SK-N-DZ (cell line): ENCODE data around the gene MSANTD7. TPM values are rescaled to one million over a fixed set of nuclear protein-coding genes. Genes with fewer than 3 reads are reported as not detected.
"Not testable (repeated sequence)": the region's sequence is repeated elsewhere in the genome, so short reads cannot be mapped to it uniquely, and the experiment has no call there.

ENCODE experiments used
- DNase-seq: peaks from one replicate; pipeline ENCODE4 v3.0.0-alpha.2; 2015; ENCODE audit warnings: low spot score
- polyA plus RNA-seq, 2 experiments: library from polyadenylated mRNA; depleted of rRNA; stranded (reverse); fragments of >200 nt; gene quantifications; 2 replicates each; pipeline ENCODE4 v1.2.3, GENCODE V29; 2014

Gene MSANTD7, protein sequence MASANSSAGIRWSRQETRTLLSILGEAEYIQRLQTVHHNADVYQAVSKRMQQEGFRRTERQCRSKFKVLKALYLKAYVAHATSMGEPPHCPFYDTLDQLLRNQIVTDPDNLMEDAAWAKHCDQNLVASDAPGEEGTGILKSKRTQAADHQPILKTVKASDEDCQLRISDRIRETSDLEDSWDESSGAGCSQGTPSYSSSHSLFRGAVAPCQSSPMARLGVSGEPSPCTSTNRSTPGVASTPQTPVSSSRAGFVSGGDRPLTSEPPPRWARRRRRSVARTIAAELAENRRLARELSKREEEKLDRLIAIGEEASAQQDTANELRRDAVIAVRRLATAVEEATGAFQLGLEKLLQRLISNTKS
- polyA plus RNA-seq (2014; cell fraction: cytosol; rRNA removed): 13.6 and 18.5 TPM in 2 replicates
- 10.4 and 10.7 TPM in 2 replicates for polyA plus RNA-seq (2014; cell fraction: nucleus; rRNA removed)

DNA sequence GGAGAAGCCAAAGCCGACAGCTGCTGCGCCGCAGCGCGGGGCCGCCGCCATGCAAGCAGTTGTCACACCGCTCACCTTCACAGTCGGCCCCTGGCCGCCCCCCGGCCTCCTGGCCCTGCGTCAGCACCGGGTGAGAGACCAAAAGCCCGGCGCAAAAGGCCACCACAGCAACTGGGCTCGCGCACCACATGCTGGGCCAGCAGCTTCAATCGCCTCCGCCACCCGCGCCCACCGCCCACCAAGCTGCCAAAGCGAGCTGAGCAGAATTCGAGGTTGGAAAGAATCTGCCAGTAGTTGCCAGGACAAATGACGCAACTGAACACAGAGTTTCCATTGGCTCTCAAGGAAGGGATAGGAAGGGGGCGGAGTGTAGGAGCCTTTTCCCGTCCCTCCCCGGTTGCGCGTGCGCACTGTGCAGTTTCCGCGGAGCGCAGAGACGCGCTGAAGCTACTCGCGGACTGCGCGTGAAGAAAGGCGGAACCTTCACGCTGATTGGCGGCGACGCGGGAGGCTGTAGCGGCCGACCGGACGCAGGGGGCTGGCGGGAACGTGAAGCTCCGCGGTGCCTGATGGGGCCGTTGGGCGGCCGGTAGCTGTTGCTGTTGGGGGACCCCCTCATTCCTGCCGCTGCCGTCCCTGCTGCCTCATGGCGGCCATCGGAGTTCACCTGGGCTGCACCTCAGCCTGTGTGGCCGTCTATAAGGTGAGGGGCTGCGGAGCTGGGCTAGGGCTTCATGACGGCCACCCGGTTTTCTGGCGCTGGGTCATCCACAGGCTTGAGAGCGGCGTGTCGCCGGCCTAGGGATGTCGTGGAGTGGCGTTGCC is at the start of gene MSANTD7, which contains the start of the genes CDNF and HSPA14:
Gene MSANTD7, plus strand, starts transcription at position 550 of the 825 bp plus-strand sequence. CDS start 3,979 bp downstream, outside the sequence.
Gene CDNF, minus strand, starts transcription at position 281 of the 825 bp plus-strand sequence. Its CDS starts 91 bp downstream, at position 190.
Gene HSPA14, plus strand, starts transcription at position 550 of the 825 bp plus-strand sequence. Its CDS starts 97 bp downstream, at position 647.
- DNase-seq: peak; percentile 98

DNA sequence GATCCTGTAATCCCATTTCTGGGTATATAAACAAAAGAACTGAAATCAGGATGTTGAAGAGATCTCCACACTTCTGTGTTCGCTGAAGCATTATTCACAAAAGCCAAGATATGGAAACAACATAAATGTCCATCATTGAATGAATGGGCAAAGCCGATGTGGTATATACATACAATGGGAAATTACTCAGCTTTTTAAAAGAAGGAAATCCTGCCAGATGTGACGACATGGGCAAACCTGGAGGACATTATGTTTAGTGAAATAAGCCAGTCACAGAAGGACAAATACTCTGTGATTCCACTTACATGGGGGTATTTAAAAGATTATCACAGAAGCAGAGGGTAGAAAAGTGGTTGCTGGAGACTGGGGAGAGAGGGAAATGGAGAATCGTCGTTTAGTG is 39.5 kb upstream of the MSANTD7 start:
- DNase-seq: no peak

DNA sequence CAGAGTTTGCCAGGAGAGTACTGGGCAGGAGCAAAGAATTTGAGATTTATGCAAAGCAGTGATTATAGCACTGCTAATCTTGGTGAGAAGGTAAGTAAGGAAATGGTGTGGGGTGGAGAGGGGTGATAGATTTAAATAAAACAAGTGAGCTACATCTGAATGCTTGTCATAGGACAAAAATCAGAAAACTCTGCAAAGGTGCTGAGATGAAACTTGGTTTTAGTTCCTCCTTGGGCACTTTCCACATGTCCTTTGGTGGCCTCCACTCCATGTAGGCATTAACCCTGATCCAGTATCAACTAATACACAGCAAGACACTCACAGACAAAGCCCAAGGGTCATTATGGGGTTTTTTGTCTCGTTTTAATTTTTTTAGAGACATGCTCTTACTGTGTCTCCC is 37.7 kb upstream of the MSANTD7 start:
- DNase-seq: no peak

DNA sequence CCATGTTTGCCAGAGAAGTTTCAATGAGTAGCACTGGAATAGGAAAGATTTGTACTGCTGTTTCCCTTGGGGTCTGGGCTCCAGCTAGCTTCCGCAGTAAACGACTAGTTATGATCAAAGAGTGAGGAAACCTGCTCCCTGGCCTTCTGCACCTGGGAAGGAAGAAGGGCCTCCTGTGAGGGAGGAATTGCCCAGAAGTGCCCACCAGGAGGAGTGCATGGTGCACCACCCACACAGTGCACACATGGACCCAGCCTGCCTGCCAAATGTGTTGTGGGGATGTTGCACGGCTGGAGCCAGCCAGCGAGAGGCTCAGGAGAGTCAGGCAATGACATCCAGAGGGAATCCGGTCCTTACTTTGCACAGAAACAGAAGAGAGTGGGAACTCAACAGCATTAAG is 36.4 kb upstream of the MSANTD7 start:
- DNase-seq: peak; percentile 14

DNA sequence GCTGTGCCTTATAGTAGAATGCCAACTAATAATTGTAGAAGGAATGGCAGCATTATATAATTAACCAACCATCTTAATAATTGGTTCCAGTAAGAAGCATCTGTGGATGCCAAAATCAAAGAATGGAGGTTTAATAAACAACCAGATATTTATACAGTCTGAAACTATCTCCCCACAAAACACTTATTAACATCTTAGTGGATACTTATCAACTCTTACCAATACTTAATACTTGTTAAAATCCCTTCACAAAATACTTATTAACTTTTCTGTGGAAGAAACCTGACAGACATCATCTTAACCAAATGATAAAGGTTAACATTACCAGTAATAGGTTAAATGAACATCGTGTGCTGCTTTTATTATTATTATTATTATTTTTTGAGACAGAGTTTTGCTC is 34.3 kb upstream of the MSANTD7 start:
- DNase-seq: no peak

DNA sequence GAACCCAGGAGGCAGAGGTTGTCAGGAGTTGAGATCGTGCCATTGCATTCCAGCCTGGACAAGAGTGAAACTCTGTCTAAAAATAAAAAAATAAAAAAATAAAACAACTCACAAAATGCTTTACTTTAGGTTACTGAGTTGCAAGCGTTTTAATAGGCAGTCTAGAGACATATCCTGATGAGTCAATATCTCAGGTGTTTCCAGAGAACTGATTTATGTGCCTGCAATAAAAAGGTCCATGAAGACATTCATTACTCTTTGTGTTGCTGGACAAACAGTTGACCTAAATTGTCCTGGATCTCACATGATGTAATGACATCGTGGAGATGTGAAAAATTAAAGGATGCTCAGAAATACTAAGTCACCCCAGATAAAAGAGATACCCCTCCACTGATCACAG is 31.8 kb upstream of the MSANTD7 start:
- DNase-seq: no peak

DNA sequence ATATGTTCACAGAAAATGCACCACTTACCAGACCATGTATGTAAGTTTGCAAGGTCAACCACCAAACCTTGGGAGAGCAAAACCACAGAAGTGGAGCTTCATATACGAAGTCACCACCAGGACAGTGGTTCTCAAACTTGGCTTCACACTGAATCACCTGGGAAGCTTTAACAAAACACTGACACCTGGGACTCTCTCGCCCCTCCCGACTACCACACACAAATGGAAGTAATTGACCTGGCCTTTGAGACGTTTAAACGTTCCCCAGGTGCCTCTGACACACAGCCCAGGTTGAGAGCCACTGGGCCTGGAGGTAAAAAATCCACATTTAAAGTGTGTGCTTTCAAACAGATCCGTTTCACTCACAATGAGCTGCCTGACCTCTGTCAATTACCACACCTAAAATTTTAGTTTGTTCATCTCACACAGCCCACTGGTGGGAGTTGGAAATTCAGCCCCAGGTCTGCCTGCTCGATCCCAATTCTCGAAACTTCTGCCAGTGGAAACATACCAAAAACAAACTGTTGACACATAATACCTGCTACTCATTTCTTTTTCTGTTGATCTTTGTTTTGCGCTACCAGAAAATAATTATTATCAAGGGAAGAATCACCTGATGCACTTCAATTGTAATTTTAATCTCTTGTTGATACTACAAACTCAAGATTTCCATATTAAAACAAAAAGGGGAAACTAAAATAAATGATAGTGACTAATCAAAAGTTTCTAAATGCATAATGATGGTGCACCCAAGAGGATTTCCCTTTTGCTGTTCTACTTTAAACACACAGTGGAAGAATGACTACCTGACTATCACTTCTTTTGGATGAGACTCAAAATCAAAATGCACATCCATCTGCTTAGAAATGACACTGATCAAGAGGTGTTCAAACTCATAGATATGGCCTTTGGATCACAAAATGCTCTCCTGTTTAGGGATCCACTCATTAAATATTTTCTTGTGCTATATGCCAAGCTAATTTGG is 26.8 kb upstream of the MSANTD7 start:
- no peak for DNase-seq

DNA sequence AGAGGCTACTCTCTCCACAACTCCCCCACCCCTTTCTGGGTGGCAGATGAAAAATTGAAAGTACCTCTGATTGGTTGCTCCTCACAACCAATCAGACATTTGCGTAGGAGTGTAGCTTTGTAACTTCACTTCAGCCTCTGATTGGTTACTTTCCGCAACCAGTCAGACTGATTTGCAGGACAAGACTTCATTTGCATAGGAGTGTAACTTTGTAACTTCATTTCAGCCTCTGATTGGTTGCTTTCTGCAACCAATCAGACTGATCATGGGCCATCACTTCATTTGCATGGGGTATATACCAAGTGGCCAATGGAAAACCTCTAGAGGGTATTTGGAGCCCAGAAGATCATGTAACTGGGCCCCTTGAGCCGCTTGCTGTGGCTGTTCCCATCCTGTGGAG is 25.8 kb upstream of the MSANTD7 start:
- DNase-seq: no peak

DNA sequence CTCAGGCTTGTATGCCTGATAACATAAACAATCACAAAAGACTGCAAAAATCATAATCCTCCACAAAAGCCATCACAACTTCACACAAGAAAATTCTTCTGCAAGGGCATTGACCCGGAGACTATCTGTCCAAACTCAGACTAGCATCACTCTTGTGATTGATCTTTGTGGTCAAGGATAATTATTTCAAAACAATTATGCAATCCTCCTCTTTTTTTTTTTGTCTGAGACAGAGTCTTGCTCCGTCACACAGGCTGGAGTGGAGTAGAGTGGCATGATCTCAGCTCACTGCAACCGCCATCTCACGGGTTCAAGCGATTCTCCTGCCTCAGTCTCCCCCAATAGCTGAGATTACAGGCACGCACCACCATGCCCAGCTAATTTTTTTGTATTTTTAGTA is 22.4 kb upstream of the MSANTD7 start:
- no peak for DNase-seq

DNA sequence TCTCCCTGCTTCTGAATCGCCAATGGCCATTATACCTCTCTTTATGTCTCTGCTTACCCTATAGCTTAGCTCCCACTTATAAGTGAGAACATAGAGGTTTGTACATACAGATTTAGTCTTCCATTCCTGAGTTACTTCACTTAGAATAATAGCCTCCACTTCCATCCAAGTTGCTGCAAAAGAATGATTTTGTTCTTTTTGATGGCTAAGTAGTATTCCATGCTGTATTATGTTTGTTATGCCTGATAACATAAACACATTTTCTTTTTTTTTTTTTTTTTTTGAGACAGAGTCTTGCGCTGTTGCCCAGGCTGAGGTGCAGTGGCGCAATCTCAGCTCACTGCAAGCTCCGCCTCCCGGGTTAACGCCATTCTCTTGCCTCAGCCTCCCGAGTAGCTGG is 21.4 kb upstream of the MSANTD7 start:
- DNase-seq: not testable (repeated sequence)

DNA sequence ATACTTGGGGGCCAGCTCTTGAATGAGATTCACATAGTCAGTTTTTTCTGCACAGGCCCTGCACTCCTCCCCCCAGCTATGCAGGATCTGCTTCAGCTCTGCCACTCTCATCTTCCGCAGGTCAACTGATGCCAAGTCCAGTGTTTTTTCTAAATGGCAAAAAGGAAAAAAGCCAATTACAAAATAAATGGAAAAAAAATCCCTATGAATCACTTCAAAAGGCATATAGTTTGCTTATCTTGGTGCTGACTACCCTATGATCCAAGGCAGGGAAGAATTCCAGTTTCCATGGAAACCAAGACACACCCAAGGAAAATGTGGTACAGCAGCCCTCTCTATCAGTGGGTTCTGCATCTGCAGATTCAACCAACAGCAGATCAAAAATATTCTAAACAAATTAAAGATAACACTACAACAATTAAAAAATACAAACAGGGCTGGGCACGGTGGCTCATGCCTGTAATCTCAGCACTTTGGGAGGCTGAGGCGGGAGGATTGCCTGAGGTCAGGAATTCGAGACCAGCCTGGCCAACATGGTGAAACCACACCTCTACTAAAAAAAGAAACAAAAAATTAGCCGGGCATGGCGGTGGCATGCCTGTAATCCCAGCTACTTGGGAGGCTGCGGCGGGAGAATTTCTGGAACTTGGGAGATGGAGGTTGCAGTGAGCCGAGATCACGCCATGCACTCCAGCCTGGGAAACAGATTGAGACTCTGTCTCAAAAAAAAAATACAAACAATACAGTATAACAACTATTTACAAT is 17.9 kb upstream of the MSANTD7 start:
- no peak for DNase-seq

DNA sequence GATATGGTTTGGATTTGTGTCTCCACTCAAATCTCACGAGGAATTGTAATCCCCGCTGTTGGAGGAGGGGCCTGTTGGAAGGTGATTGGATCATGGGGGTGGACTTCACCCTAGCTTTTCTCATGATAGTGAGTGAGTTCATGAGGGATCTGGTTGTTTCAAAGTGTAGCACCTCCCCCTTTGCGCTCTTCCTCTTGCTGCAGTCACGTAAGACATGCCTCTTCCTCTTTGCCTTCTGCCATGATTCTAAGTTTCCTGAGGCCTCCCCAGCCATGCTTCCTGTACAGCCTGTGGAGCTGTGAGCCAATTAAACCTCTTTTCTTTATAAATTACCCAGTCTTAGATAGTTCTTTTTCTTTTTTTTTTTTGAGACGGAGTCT is 17.3 kb upstream of the MSANTD7 start:
- no peak for DNase-seq

DNA sequence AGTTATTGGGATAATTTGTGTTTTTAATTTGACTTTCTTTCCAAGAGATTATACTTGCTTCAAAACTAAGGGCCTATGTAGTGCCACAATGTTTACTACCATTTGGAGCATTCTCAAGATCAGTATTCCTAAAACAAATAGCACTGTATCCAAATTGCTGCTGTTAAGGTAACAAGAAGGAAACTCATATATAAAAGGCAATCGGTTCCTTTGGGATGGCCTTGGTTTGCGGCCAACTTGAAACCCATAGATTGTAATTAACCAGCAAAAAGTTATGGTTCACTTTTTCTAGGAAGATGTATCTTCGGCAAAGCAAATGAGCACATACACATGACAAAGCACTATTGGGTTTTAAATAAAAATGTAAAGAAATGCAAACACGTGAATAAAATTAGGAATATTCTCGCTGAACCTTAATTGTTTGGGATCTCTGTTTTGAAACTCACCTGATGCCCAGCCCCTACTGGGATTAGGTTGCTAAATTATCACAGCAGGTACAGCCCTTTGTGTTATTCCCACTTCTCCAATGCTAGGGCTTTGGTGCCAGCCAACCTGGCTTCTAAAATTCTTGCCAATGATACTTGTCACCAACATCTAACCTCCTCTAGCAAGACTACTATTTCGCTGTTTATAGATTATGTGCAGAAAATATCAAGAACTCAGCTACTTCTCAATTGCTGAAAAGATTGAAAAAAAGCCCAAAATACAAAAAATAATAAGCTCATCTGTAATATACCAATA is 16.3 kb upstream of the MSANTD7 start:
- no peak for DNase-seq

DNA sequence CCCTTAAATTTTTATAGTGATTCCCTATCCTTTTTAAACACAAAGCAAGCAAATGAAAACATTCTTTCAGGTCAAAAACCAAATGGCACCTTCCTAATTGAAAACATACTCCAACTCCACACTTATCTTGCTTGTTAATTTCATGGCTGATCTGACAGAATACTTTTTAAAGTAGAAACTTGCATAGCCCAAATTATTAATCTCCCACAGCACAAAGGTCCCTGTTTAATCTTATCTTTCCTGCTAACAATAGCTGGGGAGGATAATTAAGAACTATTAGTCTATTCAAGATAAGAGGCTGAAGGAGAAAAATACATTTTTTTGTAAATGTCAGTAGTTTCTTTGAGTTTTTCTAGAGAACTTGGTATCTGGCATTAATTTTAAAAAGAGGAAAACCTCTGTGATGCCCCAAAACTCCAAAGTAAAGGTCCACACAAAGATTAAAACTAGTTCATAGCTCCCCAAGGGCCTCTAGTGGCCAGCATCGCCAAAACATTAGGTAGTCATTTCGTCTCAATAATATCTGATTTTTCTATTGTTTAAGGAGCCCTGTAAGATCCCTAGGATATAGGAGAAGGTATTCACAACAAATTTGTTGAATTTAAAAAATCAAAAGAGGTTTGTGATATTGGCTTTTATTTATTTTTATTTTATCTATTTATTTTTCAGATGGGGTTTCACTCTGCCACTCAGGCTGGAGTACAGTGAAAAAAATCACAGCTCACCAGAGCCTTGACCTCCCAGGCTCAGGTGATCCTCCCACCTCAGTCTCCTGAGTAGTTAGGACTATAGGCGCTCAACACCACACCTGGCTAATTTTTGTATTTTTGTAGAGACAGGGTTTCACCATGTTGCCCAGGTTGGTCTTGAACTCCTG is 15.0 kb upstream of the MSANTD7 start:
- peak; percentile 29 for DNase-seq

DNA sequence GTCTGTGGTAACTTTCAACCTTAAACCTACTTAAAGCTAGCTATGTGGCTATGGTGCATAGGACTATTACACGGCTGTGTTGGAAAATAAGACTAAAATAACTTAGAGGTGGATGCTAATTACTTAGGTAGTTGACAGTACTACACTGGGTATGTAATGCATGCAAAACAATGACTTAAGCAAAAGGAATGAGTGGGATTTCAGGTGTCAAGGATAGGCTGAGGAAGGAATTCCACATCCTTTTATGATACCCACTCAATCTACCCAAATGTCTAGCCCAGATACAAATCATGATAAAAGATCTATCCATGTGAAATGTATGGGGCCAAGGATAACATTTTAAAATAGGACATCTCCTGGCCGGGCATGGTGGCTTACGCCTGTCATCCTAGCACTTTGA is 14.1 kb upstream of the MSANTD7 start:
- DNase-seq: no peak

DNA sequence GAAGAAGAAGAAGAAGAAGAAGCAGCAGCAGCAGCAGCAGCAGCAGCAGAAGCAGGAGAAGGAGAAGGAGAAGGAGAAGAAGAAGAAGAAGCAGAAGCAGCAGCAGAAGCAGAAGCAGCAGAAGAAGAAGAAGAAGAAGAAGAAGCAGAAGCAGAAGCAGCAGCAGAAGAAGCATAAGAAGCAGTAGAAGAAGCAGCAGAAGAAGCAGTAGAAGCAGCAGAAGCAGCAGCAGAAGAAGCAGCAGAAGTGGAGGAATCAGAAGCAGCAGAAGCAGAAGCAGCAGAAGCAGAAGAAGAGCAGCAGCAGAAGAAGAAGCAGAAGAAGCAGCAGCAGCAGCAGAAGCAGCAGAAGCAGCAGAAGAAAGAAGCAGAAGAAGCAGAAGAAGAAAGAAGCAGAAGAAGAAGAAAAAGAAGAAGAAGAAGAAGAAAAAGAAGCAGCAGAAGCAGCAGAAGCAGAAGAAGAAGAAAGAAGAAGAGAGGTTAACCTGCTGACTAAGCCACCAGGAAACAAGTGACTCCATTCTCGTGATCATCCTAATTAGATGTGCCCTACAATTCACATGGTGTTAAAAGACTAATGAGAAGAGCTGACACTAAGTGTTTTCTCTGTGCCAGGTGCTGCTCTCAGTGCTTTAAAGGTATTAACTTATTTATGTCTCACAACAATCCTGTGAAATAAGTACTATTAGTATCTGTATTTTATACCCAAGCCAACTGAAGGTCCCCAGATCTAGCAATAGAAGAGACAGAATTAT is 11.9 kb upstream of the MSANTD7 start:
- no peak for DNase-seq

DNA sequence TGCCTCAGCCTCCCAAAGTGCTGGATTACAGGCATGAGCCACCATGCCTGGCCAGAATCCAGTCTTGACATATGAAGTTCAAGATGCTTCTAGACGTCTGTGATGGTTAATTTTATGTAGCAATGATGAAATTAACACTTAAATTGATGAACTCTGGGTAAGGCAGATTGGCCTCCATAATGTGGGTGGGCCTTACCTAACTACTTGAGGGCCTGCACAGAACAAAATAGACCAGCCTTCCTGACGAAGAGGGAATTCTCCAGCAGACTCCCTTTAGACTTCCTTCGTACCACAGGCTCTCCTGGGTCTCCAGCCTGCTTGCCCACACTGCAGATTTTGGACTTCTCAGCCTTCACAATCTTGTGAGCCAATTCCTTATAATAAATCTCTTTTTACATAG is 5.0 kb upstream of the MSANTD7 start:
- no peak for DNase-seq

DNA sequence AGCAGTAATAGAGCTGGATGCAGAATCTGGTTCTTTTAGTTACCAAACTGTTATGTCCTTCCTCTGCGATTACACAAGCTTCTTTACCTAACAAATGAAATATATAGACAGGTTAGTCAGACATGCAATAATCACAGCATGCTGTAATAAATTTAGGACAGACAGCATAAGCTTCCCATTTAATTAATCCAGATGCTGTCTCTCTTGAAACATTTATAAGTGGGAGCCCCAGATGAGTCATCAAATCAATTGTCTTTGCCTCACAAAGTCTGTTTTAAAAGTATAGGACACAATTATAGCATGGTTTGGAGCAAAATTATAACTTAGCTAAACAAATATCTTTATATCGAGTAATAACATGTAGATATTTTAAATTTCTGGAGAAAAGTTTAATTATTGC is 1.9 kb upstream of the MSANTD7 start:
- DNase-seq: no peak
